HS-5 (cell line): ENCODE results near the gene LRP5.

ENCODE experiments used
- DNase-seq: peaks from one replicate; pipeline ENCODE4 v3.0.0-alpha.2; 2012; ENCODE audit warnings: low read depth

Gene LRP5

GRCh38 chr11:68312117-68312779, at the start of gene LRP5:
LRP5 (plus strand) TSS chr11:68312591; CDS start chr11:68312715, 124 bp downstream.
- DNase-seq = no peak

GRCh38 chr11:68263444-68264035, 48.9 kb upstream of the LRP5 start:
- no peak for DNase-seq

GRCh38 chr11:68264244-68264643, 48.1 kb upstream of the LRP5 start:
- no peak for DNase-seq

- no peak for DNase-seq
These were observed 47.5 kb upstream of the LRP5 start for GRCh38 chr11:68264741-68265540.

- no peak for DNase-seq
These were observed 46.1 kb upstream of the LRP5 start for GRCh38 chr11:68266121-68266891.

GRCh38 chr11:68266936-68267880, 45.2 kb upstream of the LRP5 start:
- DNase-seq = no peak

GRCh38 chr11:68267881-68268240, 44.5 kb upstream of the LRP5 start:
- DNase-seq = no peak

- peak; percentile 47 for DNase-seq
These were observed 42.8 kb upstream of the LRP5 start for GRCh38 chr11:68269414-68270081.

GRCh38 chr11:68270196-68271022, 42.0 kb upstream of the LRP5 start:
- no peak for DNase-seq

- DNase-seq = peak; percentile 53
These were observed 41.2 kb upstream of the LRP5 start for GRCh38 chr11:68271023-68271780.

GRCh38 chr11:68271781-68272608, 40.4 kb upstream of the LRP5 start, which contains the start of gene C11orf24:
C11orf24 (minus strand) TSS chr11:68271973; CDS start chr11:68263767, 8,206 bp downstream.
- DNase-seq = peak; percentile 69

- DNase-seq = no peak
These were observed 39.2 kb upstream of the LRP5 start for GRCh38 chr11:68273026-68273738.

- no peak for DNase-seq
These were observed 38.1 kb upstream of the LRP5 start for GRCh38 chr11:68274306-68274705.

- no peak for DNase-seq
These were observed 36.5 kb upstream of the LRP5 start for GRCh38 chr11:68275721-68276507.

- DNase-seq = no peak
These were observed 35.5 kb upstream of the LRP5 start for GRCh38 chr11:68276861-68277260.

GRCh38 chr11:68279676-68280075, 32.7 kb upstream of the LRP5 start:
- DNase-seq = no peak
